NCI-H146 treated with DMSO at 0.1 percent for 48 hours (cell line): ENCODE measurements around the gene SLC22A4.
A peak's percentile ranks its signal among the peaks of the same experiment; 100 is the strongest.

Experiments used
- DNase-seq: peaks from one replicate; lab custom pipeline; 2025; ENCODE audit not compliant: unreplicated experiment; lab: John Stamatoyannopoulos, UW

SLC22A4 gene

DNA sequence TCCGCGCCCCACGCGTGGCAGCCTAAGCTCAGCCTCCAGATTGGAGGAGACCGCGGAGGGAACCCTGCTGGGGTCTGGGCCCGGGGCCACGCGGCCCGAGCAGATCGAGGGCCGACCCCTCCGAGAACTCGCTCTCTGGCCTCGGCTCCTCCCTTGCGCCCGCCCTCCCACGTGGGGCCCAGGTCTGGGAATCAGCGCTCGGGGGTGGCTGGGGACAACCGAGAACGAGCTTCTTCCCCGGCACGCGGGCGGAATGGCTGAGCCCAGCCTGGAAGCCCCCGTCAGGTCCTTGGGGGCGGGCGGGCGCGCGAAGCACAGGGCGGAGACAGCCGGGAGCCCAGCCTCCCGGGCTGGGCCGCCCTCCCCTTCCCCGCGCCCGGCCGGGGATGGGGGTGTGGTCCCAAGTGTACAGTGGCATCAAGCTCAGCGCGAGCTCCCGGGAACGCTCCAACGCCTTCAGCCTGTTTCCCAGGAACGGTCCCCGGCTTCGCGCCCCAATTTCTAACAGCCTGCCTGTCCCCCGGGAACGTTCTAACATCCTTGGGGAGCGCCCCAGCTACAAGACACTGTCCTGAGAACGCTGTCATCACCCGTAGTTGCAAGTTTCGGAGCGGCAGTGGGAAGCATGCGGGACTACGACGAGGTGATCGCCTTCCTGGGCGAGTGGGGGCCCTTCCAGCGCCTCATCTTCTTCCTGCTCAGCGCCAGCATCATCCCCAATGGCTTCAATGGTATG lies at the start of gene SLC22A4:
Gene SLC22A4, plus strand, starts transcription at position 403 of the 736 bp plus-strand sequence. Its CDS starts 223 bp downstream, at position 626.
- DNase-seq, result peak; percentile 70

- no peak for DNase-seq
Measured at GRCh38 chr5:132245593-132245992, 48.6 kb upstream of the SLC22A4 start.

DNA sequence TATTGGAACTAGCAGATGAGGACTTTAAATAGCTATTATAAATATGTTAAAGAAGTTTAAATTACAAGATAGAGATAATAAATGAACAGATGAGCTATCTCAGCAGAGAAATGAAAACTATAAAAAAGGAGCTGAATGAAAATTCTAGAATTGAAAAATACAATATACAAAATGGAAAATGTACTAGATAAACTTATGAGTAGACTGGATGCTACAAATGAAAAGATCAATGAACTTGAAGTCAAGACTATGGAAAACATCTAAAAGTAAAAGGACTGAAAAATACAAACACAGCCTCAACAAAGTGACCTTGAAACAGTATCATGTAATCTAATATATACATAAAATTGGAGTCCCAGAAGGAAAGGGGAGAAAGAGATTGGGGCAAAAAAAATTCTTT lies 47.4 kb upstream of the SLC22A4 start:
- DNase-seq, result no peak

DNA sequence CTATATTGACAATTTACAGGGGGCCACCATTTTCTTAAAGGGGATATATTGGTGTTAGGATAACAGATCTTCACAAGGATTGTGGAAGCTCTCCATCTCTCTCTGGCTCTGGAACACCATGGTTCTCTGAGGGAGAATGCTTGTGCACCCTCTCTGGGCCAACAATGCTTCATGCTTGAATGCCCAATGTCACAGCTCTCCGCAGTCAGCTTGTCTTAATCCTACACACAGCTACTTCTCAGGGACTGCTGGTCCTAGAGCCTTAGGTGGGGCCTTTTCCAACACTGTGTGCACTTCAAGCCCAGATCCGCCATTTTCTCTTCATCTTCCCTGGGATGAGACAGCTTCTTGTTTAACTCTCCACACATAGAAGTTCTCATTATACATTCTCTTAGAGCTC lies 43.6 kb upstream of the SLC22A4 start:
- DNase-seq, result no peak

DNA sequence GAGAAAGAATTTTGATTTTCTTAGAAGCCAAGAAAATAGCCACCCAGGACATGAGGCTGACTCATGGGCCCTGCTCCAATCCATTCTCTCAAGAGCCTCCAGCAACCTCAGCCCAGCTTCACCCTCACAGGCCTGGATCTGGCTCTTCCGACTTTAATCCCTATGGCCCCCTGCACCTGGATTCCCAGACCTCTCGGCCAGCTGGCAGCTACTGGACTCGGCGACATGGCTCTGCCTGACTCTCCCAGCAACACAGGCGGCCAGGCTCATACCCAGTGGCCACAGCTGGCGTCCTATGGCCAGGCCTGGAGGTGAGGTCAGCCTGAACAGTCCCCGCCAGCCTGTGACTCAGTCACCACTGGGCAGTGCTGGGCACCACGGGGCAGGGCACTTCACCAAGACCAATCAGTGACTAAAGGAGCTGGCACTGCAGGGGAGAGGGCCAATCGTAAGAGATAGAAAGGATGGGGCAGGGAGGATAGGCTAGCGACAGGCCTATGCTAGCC lies 42.9 kb upstream of the SLC22A4 start:
- no peak for DNase-seq

DNA sequence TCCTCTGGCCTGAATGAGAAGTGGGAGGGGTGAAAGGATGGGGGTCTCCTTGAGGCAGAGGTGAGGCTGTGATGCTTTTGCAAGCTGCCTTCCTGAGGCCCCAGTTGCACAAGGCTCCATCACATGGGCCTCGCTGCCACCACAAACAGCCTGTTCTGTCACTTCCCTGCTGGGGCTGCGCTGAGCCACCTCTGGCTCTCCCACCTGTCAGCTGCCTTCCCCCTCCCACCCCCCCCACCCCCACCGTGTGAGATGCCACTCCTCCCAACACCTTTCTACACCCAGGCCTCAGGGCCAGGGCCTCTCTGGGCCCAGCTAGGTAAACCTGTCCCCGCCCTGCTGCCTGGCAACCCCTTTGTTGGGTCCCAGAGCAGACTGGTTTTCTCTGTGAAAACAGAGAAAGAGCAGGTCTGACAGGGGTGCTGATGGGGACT lies 41.2 kb upstream of the SLC22A4 start:
- peak; percentile 17 for DNase-seq

GRCh38 chr5:132253452-132254320 lies 40.5 kb upstream of the SLC22A4 start:
- DNase-seq, result no peak

DNA sequence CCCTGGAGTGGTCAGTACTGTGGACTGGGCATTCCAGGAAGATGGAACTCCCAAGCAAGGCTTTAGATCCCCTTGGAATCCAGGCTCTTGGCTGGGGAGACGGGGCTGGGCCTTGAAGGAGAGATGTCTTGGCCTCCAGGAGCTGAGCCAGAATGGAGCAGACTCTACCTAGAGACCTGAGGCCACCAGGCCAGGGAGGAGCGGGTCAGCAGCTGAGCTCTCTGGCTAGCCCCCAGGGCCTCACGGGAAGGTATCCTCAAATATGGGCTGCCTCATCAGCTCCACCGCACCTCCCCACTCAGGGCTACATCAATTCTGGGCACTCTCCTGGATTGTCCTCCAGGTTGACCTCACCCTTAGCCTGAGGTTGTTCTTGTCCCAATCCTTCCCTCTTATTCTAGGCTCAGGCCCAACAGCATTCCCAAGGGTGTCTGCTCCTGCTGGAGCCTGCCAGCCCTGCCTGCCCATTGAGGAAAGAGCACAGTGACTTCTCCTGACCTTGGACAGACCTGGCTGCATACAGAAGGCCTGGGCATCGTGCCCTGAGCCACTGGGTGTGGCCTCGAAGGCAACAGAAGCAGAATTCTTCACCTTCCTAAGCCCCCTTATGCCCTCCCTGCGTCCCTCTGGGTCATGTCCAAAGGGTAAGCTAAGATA lies 39.7 kb upstream of the SLC22A4 start:
- DNase-seq, result no peak

DNA sequence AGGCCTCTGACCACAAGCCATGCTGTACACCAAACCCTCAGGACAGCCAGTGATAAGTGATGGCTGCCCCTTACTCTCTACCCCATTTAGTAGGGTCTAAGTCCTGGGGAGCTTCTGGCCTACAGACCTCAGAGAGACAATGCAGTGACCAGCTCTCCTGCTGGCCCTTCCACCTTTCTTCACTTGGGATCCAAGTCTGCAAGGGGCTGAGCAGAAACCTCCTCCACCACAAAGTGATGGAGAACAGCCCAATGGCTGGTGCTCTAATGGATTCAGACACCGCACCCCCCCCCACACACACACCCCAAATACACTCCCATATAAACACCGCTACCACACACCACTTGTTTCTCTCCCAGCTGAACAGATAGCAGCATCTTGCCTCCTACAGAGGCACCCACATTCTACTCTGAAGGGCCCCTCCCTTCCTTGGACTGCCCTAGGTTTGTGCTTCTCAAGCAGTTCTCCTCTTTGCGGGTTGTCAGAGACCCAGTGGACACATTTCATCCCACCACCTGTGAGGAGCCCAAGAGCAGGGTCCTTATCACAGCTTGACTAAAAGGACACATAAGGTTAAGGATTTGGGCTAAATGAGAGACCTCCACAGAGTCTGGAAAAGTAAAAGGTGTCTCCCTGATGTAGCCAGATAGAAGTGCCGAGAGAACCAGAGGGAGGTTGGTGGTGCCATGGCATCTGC lies 38.0 kb upstream of the SLC22A4 start:
- DNase-seq, result no peak

DNA sequence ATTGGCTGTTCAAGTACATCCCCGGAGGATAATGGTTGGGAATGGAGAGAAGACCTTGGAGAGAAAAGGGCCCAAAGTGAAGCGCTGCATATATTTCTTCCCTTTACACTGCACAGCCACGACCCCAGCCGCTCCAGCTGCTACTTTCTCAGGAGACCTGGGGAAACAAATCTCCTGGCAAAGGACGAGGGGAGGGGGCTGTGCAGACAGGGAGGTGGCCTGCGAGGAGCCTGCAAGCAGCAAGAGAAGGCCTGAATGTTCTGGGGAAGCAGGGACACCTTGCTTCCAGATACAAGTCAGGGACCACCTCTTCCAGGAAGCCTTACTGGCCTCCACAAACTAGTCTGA lies 37.4 kb upstream of the SLC22A4 start:
- no peak for DNase-seq

- DNase-seq, result no peak
Measured at GRCh38 chr5:132257131-132258101, 36.8 kb upstream of the SLC22A4 start, which contains the start of gene PDLIM4. PDLIM4 (plus strand) TSS chr5:132257696; CDS start chr5:132257735, 39 bp downstream.

- DNase-seq, result no peak
Measured at GRCh38 chr5:132258102-132259068, 35.8 kb upstream of the SLC22A4 start.

DNA sequence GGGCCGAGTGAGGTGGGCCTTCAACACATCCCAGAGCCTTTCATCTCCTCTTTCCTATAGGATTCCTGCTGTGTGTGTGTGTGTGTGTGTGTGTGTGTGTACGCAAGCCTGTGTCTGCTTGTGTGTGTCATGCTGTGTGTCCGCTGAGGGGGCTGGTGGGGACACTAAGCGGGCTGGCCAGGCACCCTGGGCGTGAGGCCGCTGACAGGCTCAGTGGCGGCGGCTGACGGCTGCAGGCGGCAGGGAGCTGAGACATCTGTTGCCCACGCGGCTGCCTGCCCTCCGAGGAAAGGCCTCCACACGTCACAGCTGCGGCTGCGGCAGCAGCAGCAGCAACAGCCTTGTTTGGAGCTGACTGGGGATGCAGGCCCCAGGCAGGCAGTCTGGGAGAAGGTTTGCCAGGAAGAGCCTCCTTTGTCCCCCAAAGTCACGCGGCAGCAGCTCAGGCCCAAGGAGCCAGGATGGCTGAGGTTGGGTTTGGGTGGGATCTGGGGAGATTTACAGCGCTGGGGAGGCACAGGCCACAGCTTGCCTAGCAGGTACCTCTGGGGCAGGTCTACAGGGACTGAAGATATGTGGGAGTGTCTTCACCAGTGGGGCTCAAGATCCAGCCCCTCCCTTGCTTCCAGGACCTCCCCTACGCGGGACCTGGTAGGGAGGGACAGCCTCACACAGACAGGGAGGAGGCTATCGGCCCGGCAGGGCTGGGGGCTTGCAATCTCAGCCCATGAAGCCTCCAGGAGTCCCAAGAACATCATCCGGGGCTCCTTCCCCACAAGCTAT lies 34.9 kb upstream of the SLC22A4 start:
- no peak for DNase-seq

GRCh38 chr5:132260051-132260450 lies 34.1 kb upstream of the SLC22A4 start:
- no peak for DNase-seq

DNA sequence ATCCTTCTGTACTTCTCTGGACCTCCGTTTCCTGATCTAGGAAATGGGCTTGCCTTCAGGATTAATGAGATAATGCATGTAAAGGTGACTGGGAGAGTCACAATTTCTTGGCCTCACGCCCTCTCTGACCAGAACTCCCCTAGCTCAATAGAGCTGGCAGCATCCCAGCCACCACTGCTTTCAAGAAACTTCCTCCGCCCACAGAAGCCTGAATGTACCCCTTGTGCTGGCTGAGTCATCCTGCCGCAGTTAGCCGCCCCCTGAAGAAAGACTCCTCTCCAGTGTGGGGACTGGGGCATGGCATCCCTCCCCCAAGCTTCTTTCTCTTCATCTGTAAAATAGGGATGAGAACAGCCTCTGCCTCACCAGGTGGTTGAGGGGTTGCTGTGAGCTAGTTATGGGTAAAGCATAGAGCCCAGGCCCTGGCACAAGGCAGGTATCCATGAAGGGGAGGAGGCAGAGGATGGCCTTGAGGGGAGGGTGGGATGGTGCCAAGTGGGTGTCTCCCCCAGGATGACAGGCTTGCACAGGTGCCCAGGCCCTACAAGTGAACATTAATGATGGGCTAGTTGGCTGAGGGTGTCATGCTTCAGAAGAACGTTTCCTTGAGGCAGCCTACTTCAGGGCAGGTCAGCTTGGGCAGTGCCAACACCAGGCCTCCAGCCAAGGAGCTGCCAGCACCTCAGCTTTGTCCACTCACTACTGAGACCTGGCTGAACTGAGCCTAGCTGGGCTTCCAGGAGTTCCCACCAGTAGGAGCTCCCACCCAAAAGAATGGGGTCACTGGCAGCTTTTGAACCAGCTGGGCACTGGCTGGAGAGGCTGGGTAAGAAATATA lies 33.3 kb upstream of the SLC22A4 start:
- no peak for DNase-seq

DNA sequence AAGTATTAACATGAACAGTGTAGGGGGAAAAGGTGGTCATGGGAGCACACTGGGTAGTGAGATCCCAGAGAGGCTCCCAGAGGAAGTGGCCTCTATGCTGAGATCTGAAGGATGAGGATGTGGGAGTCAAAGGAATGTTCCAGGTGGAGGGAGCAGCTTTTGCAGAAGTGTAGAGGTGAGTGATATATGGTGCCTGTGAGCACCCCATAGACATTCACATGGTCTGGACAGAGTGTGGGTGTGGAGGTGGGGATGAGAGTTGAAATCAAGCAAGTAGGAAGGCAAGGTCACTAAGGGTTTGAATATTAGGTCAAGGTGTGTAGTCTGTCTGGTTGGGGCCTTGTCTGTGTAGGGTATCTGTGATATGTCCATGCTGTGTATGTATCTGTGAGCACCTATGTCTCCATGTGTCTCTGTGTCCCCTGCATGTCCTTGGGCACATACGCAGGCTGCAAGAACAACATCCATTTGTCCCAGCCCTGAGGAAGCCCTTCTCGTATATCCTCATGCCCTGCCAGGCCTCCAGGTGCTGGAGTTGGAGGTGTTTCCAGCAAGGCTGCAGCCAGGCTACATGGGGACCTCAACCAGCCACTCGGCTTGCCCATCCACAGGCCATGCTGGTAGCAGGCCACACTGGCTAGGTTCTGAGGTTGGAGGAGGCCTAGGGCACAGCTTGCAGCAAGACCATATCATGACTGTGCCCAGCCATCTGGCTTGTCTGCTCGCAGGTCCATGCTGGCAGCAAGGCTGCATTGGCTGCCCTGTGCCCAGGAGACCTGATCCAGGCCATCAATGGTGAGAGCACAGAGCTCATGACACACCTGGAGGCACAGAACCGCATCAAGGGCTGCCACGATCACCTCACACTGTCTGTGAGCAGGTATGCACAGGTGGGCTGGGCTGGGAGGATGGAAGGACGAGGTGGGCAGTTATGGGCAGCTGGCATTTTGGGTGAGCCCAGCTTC lies 32.0 kb upstream of the SLC22A4 start:
- no peak for DNase-seq
